DOHH2 (cell line): Measurements from ENCODE around the gene PLCD1.

Source experiments
- EZH2phosphoT487 ChIP-seq: fragments of 200-600 bp; sonication (generic); IDR thresholded peaks from 2 replicates; pipeline ENCODE4 v1.6.1; 2017; ENCODE audit warnings: borderline replicate concordance, mild to moderate bottlenecking, antibody characterized with exemption, low read length, moderate library complexity, mixed read lengths
- TF ChIP-seq, protein P1 (sequence below): fragments of 200-600 bp; sonication (generic); IDR thresholded peaks from one replicate; pipeline ENCODE4 v1.5.1; 2014; ENCODE audit warnings: antibody characterized with exemption, mild to moderate bottlenecking, low read depth, low read length; ENCODE audit not compliant: poor library complexity, severe bottlenecking

GRCh38 chr3:38002940-38003339, 26.5 kb downstream of the PLCD1 start:
- TF ChIP-seq, protein P1, sequence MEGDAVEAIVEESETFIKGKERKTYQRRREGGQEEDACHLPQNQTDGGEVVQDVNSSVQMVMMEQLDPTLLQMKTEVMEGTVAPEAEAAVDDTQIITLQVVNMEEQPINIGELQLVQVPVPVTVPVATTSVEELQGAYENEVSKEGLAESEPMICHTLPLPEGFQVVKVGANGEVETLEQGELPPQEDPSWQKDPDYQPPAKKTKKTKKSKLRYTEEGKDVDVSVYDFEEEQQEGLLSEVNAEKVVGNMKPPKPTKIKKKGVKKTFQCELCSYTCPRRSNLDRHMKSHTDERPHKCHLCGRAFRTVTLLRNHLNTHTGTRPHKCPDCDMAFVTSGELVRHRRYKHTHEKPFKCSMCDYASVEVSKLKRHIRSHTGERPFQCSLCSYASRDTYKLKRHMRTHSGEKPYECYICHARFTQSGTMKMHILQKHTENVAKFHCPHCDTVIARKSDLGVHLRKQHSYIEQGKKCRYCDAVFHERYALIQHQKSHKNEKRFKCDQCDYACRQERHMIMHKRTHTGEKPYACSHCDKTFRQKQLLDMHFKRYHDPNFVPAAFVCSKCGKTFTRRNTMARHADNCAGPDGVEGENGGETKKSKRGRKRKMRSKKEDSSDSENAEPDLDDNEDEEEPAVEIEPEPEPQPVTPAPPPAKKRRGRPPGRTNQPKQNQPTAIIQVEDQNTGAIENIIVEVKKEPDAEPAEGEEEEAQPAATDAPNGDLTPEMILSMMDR = no peak
- TF ChIP-seq EZH2phosphoT487 = no peak
